A673 (cell line): ENCODE data around the gene PJA2. TPM values are rescaled to one million over a fixed set of nuclear protein-coding genes. Genes with fewer than 3 reads are reported as not detected.
A peak's percentile ranks its signal among the peaks of the same experiment; 100 is the strongest.

Experiments used
- BruUV-seq: library from RNA; stranded (reverse); fragments of 400-500 nt; replicated peaks from 2 replicates; lab custom pipeline; 2021; lab: Mats Ljungman, UMichigan
- CTCF ChIA-PET: fragments of 300-600 bp; sonication (Branson Sonifier 250); formaldehyde crosslinking; loops from one replicate; lab custom pipeline; 2022; ENCODE audit warnings: antibody characterized with exemption; lab: Charles Lee
- POLR2A ChIA-PET: fragments of 300-600 bp; sonication (Branson Sonifier 250); formaldehyde crosslinking; loops from one replicate; lab custom pipeline; 2022; ENCODE audit warnings: antibody characterized with exemption; ENCODE audit not compliant: low non-redundant PET; lab: Charles Lee
- DNase-seq: peaks from one replicate; pipeline ENCODE4 v3.0.0-alpha.2; 2015; ENCODE audit warnings: low spot score
- H3K27ac ChIP-seq: fragments of 200-600 bp; sonication (generic); 2 replicates; pipeline ENCODE4 v1.5.1; 2016; ENCODE audit warnings: mixed run types, low read depth, mild to moderate bottlenecking, mixed read lengths, antibody characterized with exemption, low read length; ENCODE audit not compliant: poor library complexity, severe bottlenecking
- H3K27me3 ChIP-seq: fragments of 200-600 bp; sonication (generic); replicated peaks from 2 replicates; pipeline ENCODE4 v1.6.1; 2017; ENCODE audit warnings: mixed run types, low read depth, mild to moderate bottlenecking, mixed read lengths, antibody characterized with exemption, low read length; ENCODE audit not compliant: insufficient read depth, poor library complexity
- H3K36me3 ChIP-seq: fragments of 200-600 bp; sonication (generic); 2 replicates; pipeline ENCODE4 v1.6.1; 2016; ENCODE audit warnings: mixed run types, mild to moderate bottlenecking, mixed read lengths, antibody characterized with exemption, low read length; ENCODE audit not compliant: insufficient read depth, poor library complexity, severe bottlenecking
- H3K4me1 ChIP-seq: fragments of 200-600 bp; sonication (generic); 2 replicates; pipeline ENCODE4 v1.6.1; 2017; ENCODE audit warnings: mixed run types, mild to moderate bottlenecking, mixed read lengths, antibody characterized with exemption, low read length; ENCODE audit not compliant: insufficient read depth, poor library complexity, severe bottlenecking
- H3K4me3 ChIP-seq: fragments of 200-600 bp; sonication (generic); 2 replicates; pipeline ENCODE4 v1.5.1; 2016; ENCODE audit warnings: low read depth, mixed run types, mild to moderate bottlenecking, mixed read lengths, low read length; ENCODE audit not compliant: poor library complexity, severe bottlenecking
- H3K9me3 ChIP-seq: fragments of 200-600 bp; sonication (generic); 2 replicates; pipeline ENCODE4 v1.6.1; 2016; ENCODE audit warnings: mixed run types, low read depth, mild to moderate bottlenecking, mixed read lengths, antibody characterized with exemption, low read length; ENCODE audit not compliant: poor library complexity, severe bottlenecking
- CTCF ChIP-seq: fragments of 300-800, 200-600 bp; sonication (generic); conservative IDR thresholded peaks from 2 replicates; pipeline ENCODE4 v1.5.1; 2017; ENCODE audit warnings: low read depth, mild to moderate bottlenecking, antibody characterized with exemption, low read length, moderate library complexity, mixed read lengths
- EZH2 ChIP-seq: fragments of 200-600 bp; sonication (generic); IDR thresholded peaks from 2 replicates; pipeline ENCODE4 v1.6.1; 2017; ENCODE audit warnings: borderline replicate concordance, low read depth, mild to moderate bottlenecking, mixed read lengths, antibody characterized with exemption, low read length; ENCODE audit not compliant: poor library complexity, severe bottlenecking
- intact Hi-C: fragments of 100-400 bp; cut with micrococcal nuclease; formaldehyde crosslinking; loops from one replicate; pipeline ENCODE4 v1.10.0; 2022; ENCODE audit not compliant: unreplicated experiment
- total RNA-seq: library from RNA; stranded (reverse); gene quantifications from 2 replicates; pipeline ENCODE4 v1.2.3, GENCODE V29; 2021

Gene PJA2
- total RNA-seq, 1 experiment from 2014 or later, result 47.3 TPM

GRCh38 chr5:109351988-109352864 lies 57.5 kb downstream of the PJA2 start:
- BruUV-seq, result no TSS peak
- TF ChIP-seq CTCF (no peak), EZH2 (no peak)
- intact Hi-C loops, result no loop called here
- Histone ChIP-seq H3K36me3 (no peaks in the 10 kb centered on the region), H3K4me3 (no peak overlapping the region), H3K9me3 (no peaks in the 10 kb centered on the region), H3K27ac (no peak overlapping the region), H3K4me1 (no peaks in the 10 kb centered on the region), H3K27me3 (no peaks in the 10 kb centered on the region)
- POLR2A ChIA-PET, result no interaction called here
- DNase-seq, result no peak
- CTCF ChIA-PET, result no interaction called here

- no peak for DNase-seq
- H3K4me3 ChIP-seq, result no peak overlapping the region
- ChIA-PET CTCF (no interaction called here), POLR2A (no interaction called here)
- intact Hi-C loops, result no loop called here
- no peak for TF ChIP-seq EZH2
- no peak for TF ChIP-seq CTCF
- TSS peak; percentile 31 for BruUV-seq
- H3K4me1 ChIP-seq, result no peaks in the 10 kb centered on the region
- no peaks in the 10 kb centered on the region for H3K9me3 ChIP-seq
- H3K27me3 ChIP-seq, result no peaks in the 10 kb centered on the region
- no peaks in the 10 kb centered on the region for H3K36me3 ChIP-seq
- H3K27ac ChIP-seq, result no peak overlapping the region
Observed at GRCh38 chr5:109350537-109351270, 59.1 kb downstream of the PJA2 start.

- Histone ChIP-seq H3K27me3 (no peaks in the 10 kb centered on the region), H3K36me3 (peaks cover 6% of the 10 kb centered on the region), H3K4me3 (no peak overlapping the region), H3K9me3 (no peaks in the 10 kb centered on the region), H3K4me1 (no peaks in the 10 kb centered on the region), H3K27ac (no peak overlapping the region)
- TF ChIP-seq EZH2 (no peak), CTCF (no peak)
- no peak for DNase-seq
- POLR2A ChIA-PET, result interaction anchor here (0.6 kb wide), 1 partner anchor 171 kb away, joined by 5 read pairs; no protein-coding TSS in a partner anchor
- CTCF ChIA-PET, result no interaction called here
- intact Hi-C loops, result no loop called here
- BruUV-seq, result no TSS peak
Observed at GRCh38 chr5:109349388-109349787, 60.4 kb downstream of the PJA2 start.
